PFSK-1 (cell line): Measurements from ENCODE around the gene ESYT3.

Source experiments
- POLR2AphosphoS5 ChIP-seq: IDR thresholded peaks from 2 replicates; pipeline ENCODE4 v1.6.1; 2012; ENCODE audit warnings: low read depth, mild to moderate bottlenecking, control low read depth, low read length, moderate library complexity
- TF ChIP-seq, protein P1 (sequence below), 2 experiments: IDR thresholded peaks; 2 replicates each; pipeline versions ENCODE4 v1.6.1 to v1.8.0; 2011 to 2012; ENCODE audit warnings: low read depth in 2 of 2, low read length in 2 of 2, control low read depth in 1 of 2, inconsistent platforms in 1 of 2, mild to moderate bottlenecking in 1 of 2, moderate library complexity in 1 of 2; ENCODE audit not compliant: insufficient read depth in 1 of 2

DNA sequence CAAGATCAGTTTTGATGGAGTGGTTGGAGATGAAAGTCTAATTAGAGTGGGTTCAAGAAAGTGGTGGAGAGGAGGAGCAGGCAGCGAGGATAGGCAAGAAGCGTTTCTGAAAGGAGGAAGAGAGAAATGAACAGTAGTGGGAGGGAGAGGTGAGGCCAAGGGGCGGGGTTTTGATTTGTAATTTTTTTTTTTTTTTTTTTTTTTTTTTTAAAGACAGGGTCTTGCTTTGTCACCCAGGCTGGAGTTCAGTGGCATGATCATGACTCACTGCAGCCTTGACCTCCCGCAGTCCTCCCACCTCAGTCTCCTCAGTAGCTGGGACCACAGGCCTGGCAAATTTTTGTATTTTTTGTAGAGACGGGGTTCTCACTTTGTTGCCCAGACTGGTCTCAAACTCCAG lies 49.4 kb upstream of the ESYT3 start:
- TF ChIP-seq POLR2AphosphoS5: no peak
- TF ChIP-seq, protein P1, sequence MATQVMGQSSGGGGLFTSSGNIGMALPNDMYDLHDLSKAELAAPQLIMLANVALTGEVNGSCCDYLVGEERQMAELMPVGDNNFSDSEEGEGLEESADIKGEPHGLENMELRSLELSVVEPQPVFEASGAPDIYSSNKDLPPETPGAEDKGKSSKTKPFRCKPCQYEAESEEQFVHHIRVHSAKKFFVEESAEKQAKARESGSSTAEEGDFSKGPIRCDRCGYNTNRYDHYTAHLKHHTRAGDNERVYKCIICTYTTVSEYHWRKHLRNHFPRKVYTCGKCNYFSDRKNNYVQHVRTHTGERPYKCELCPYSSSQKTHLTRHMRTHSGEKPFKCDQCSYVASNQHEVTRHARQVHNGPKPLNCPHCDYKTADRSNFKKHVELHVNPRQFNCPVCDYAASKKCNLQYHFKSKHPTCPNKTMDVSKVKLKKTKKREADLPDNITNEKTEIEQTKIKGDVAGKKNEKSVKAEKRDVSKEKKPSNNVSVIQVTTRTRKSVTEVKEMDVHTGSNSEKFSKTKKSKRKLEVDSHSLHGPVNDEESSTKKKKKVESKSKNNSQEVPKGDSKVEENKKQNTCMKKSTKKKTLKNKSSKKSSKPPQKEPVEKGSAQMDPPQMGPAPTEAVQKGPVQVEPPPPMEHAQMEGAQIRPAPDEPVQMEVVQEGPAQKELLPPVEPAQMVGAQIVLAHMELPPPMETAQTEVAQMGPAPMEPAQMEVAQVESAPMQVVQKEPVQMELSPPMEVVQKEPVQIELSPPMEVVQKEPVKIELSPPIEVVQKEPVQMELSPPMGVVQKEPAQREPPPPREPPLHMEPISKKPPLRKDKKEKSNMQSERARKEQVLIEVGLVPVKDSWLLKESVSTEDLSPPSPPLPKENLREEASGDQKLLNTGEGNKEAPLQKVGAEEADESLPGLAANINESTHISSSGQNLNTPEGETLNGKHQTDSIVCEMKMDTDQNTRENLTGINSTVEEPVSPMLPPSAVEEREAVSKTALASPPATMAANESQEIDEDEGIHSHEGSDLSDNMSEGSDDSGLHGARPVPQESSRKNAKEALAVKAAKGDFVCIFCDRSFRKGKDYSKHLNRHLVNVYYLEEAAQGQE (IDR thresholded peaks at IDR 0.05; ENCODE audit: insufficient read depth in 1 of 2, low read depth in 2 of 2, low read length in 2 of 2): no peak
